Keratinocyte (primary cell): Measurements from ENCODE around the gene MUC13. TPM values are rescaled to one million over a fixed set of nuclear protein-coding genes. Genes with fewer than 3 reads are reported as not detected.

ENCODE experiments used
- DNase-seq: peaks from one replicate; pipeline ENCODE4 v3.0.0-alpha.2; 2011; ENCODE audit warnings: low read depth, missing footprints, low spot score
- FAIRE-seq: peaks from 2 replicates; lab custom pipeline; 2011; peaks lifted over from hg19 to GRCh38; lab: Jason Lieb, UNC
- H2AFZ ChIP-seq: 2 replicates; pipeline ENCODE4 v1.6.0; 2012; ENCODE audit warnings: low read length, control low read depth, inconsistent platforms; ENCODE audit not compliant: control insufficient read depth
- H3K27ac ChIP-seq: 2 replicates; pipeline ENCODE4 v1.5.1; 2011; ENCODE audit warnings: low read length; ENCODE audit not compliant: control insufficient read depth, insufficient read depth
- H3K27me3 ChIP-seq: 3 replicates; pipeline ENCODE4 v1.6.0; 2011; ENCODE audit warnings: low read length; ENCODE audit not compliant: control insufficient read depth, insufficient read depth; ENCODE audit errors: extremely low read depth
- H3K36me3 ChIP-seq, 2 experiments: 2 replicates in 1 of 2; 3 replicates in 1 of 2; pipeline ENCODE4 v1.5.1; 2011; ENCODE audit warnings: low read length in 2 of 2, mild to moderate bottlenecking in 1 of 2; ENCODE audit not compliant: control insufficient read depth in 2 of 2, insufficient read depth in 2 of 2; ENCODE audit errors: extremely low read depth in 1 of 2
- H3K4me1 ChIP-seq: 3 replicates; pipeline ENCODE4 v1.5.1; 2011; ENCODE audit warnings: low read length; ENCODE audit not compliant: control insufficient read depth, insufficient read depth; ENCODE audit errors: extremely low read depth
- H3K4me2 ChIP-seq: 3 replicates; pipeline ENCODE4 v1.6.0; 2011; ENCODE audit warnings: low read depth, low read length; ENCODE audit not compliant: control insufficient read depth, insufficient read depth; ENCODE audit errors: extremely low read depth
- H3K4me3 ChIP-seq, 3 experiments: fragments of 200-600 bp in 1 of 3; sonication (generic) in 1 of 3; 2 replicates in 2 of 3; 3 replicates in 1 of 3; pipeline ENCODE4 v1.5.1; 2011 to 2016; ENCODE audit warnings: low read length in 3 of 3, mild to moderate bottlenecking in 3 of 3, control low read depth in 2 of 3, inconsistent platforms in 1 of 3, low read depth in 1 of 3, mixed read lengths in 1 of 3, mixed run types in 1 of 3, moderate library complexity in 1 of 3; ENCODE audit not compliant: control insufficient read depth in 2 of 3, insufficient read depth in 2 of 3; ENCODE audit errors: extremely low read depth in 1 of 3
- H3K79me2 ChIP-seq: 2 replicates; pipeline ENCODE4 v1.6.0; 2012; ENCODE audit warnings: low read length; ENCODE audit not compliant: control insufficient read depth, insufficient read depth
- H3K9ac ChIP-seq: 3 replicates; pipeline ENCODE4 v1.6.0; 2011; ENCODE audit warnings: low read length; ENCODE audit not compliant: control insufficient read depth, insufficient read depth; ENCODE audit errors: extremely low read depth
- H3K9me1 ChIP-seq: 3 replicates; pipeline ENCODE4 v1.6.0; 2011; ENCODE audit warnings: low read length; ENCODE audit not compliant: control insufficient read depth, insufficient read depth; ENCODE audit errors: extremely low read depth
- H3K9me3 ChIP-seq: 2 replicates; pipeline ENCODE4 v1.5.1; 2012; ENCODE audit warnings: low read depth, low read length; ENCODE audit not compliant: control insufficient read depth
- H4K20me1 ChIP-seq: 3 replicates; pipeline ENCODE4 v1.6.0; 2011; ENCODE audit warnings: low read length; ENCODE audit not compliant: control insufficient read depth, insufficient read depth; ENCODE audit errors: extremely low read depth
- CTCF ChIP-seq, 3 experiments: IDR thresholded peaks in 1 of 3; conservative IDR thresholded peaks in 1 of 3; optimal IDR thresholded peaks in 1 of 3; 2 replicates in 2 of 3; 3 replicates in 1 of 3; pipeline versions ENCODE3 to v1.5.1; 2011; ENCODE audit warnings: low read length in 3 of 3, mild to moderate bottlenecking in 3 of 3, moderate library complexity in 2 of 3, control low read depth in 1 of 3, inconsistent platforms in 1 of 3; ENCODE audit not compliant: insufficient read depth in 2 of 3; ENCODE audit errors: extremely low read depth in 1 of 3
- EZH2 ChIP-seq: IDR thresholded peaks from one replicate; pipeline ENCODE4 v1.6.1; 2012; ENCODE audit warnings: inconsistent platforms, mild to moderate bottlenecking, low read length, moderate library complexity
- dilution Hi-C: fragments of 300-500 bp; cut with MboI; formaldehyde crosslinking; loops from one replicate; pipeline ENCODE4 v1.7.0; 2020; ENCODE audit warnings: low sequenced_read_pairs; ENCODE audit not compliant: extremely low pct_ligation_motif_present
- polyA plus RNA-seq, 5 experiments: library from polyadenylated mRNA; depleted of rRNA in 3 of 5; stranded (reverse) in 3 of 5; stranded (forward) in 1 of 5; unstranded in 1 of 5; fragments of >200 nt; gene quantifications; 1 replicate in 1 of 5; 2 replicates in 3 of 5; 3 replicates in 1 of 5; pipeline versions ENCODE4 v1.2.1 to v1.2.3, GENCODE V29; 2011 to 2012; ENCODE audit warnings: missing spikeins in 2 of 5, low read depth in 1 of 5, low replicate concordance in 1 of 5

MUC13 gene
- polyA plus RNA-seq, 1 donor (not counting 4 experiments of a cell fraction or from before 2014, with no cell fraction given) = not detected

DNA sequence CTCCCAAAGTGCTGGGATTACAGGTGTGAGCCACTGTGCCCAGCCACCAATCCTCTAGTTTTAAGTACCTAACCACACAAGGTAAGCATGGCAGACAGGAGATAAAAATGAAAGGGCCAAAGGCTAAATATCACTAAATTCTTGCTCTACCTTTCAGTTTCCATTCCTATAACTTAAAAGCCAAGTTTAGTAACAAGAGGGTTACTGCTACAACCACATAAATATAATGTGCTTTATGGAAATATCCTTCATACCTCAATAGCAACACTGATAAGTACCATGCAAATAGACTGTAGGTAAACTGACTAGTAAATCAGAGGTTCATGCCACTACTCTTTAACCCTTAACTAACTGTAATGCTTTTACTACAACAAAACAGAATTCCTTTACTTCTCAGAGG is 38.7 kb upstream of the MUC13 start:
- Histone ChIP-seq H3K9ac (no peak overlapping the region), H3K4me1 (no peaks in the 10 kb centered on the region), H3K9me1 (no peaks in the 10 kb centered on the region), H3K36me3 (peaks cover 5% of the 10 kb centered on the region in 2 experiments), H3K79me2 (no peaks in the 10 kb centered on the region), H3K27me3 (no peaks in the 10 kb centered on the region), H2AFZ (no peak overlapping the region), H3K4me3 (no peak overlapping the region), H3K4me2 (no peak overlapping the region), H3K27ac (no peak overlapping the region), H3K9me3 (no peaks in the 10 kb centered on the region), H4K20me1 (no peaks in the 10 kb centered on the region)
- DNase-seq (no peak), FAIRE-seq (no peak)
- dilution Hi-C loops = no loop called here
- no peak for TF ChIP-seq CTCF (optimal IDR thresholded peaks at IDR 0.05 in 1 of 3, IDR thresholded peaks at IDR 0.05 in 1 of 3, conservative IDR thresholded peaks at IDR 0.05 in 1 of 3; ENCODE audit: extremely low read depth in 1 of 3, insufficient read depth in 2 of 3, low read length in 3 of 3)
- no peak for TF ChIP-seq EZH2

- dilution Hi-C loops = no loop called here
- no peak overlapping the region for H2AFZ ChIP-seq
- no peaks in the 10 kb centered on the region for H4K20me1 ChIP-seq
- FAIRE-seq (no peak), DNase-seq (no peak)
- H3K27ac ChIP-seq = no peak overlapping the region
- H3K4me1 ChIP-seq = no peaks in the 10 kb centered on the region
- H3K79me2 ChIP-seq = no peaks in the 10 kb centered on the region
- no peak overlapping the region for H3K9ac ChIP-seq
- no peaks in the 10 kb centered on the region for H3K9me1 ChIP-seq
- peaks cover 5 to 7% of the 10 kb centered on the region in 2 experiments for H3K36me3 ChIP-seq
- H3K4me2 ChIP-seq = no peak overlapping the region
- H3K9me3 ChIP-seq = no peaks in the 10 kb centered on the region
- no peak for TF ChIP-seq EZH2
- TF ChIP-seq CTCF (optimal IDR thresholded peaks at IDR 0.05 in 1 of 3, IDR thresholded peaks at IDR 0.05 in 1 of 3, conservative IDR thresholded peaks at IDR 0.05 in 1 of 3; ENCODE audit: extremely low read depth in 1 of 3, insufficient read depth in 2 of 3, low read length in 3 of 3) = no peak
- no peaks in the 10 kb centered on the region for H3K27me3 ChIP-seq
- no peak overlapping the region for H3K4me3 ChIP-seq
Observed at GRCh38 chr3:124972457-124972856, 37.9 kb upstream of the MUC13 start.
